Retina (tissue), 1 donor: Measurements from ENCODE around the gene CDX2.
"Not testable (repeated sequence)": the region's sequence is repeated elsewhere in the genome, so short reads cannot be mapped to it uniquely, and the experiment has no call there.

ENCODE experiments used
- DNase-seq: peaks from one replicate; pipeline ENCODE4 v3.0.0-alpha.2; 2016

CDX2 gene

DNA sequence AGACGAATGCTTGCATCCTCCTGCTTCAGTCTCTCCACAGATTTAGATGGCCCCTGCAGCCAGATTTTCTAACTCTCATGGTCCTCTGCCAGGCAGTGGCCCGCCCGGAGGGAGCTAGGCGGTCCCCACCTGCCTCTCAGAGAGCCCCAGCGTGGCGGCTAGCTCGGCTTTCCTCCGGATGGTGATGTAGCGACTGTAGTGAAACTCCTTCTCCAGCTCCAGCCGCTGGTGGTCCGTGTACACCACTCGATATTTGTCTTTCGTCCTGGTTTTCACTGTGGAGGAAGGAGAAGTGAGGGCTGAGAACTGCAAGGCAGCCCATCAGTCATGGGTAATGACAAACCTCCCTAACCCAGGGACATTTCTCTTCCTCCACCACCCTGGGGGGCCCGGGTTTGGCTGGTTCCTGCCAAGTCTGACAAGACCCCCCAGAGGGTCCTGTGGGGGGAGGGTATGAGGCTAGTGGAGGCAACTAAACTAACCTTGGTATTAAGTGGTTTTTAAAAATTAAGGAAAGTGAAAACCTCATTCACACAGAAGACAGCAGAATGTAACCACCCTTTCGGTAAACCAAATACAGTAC is 4.3 kb downstream of the CDX2 start:
- DNase-seq = no peak

- DNase-seq = not testable (repeated sequence)
These were observed 4.9 kb downstream of the CDX2 start for GRCh38 chr13:27964206-27964605.

GRCh38 chr13:27963491-27963890 is 5.6 kb downstream of the CDX2 start:
- DNase-seq = no peak

GRCh38 chr13:27962982-27963381 is 6.1 kb downstream of the CDX2 start:
- DNase-seq = no peak

DNA sequence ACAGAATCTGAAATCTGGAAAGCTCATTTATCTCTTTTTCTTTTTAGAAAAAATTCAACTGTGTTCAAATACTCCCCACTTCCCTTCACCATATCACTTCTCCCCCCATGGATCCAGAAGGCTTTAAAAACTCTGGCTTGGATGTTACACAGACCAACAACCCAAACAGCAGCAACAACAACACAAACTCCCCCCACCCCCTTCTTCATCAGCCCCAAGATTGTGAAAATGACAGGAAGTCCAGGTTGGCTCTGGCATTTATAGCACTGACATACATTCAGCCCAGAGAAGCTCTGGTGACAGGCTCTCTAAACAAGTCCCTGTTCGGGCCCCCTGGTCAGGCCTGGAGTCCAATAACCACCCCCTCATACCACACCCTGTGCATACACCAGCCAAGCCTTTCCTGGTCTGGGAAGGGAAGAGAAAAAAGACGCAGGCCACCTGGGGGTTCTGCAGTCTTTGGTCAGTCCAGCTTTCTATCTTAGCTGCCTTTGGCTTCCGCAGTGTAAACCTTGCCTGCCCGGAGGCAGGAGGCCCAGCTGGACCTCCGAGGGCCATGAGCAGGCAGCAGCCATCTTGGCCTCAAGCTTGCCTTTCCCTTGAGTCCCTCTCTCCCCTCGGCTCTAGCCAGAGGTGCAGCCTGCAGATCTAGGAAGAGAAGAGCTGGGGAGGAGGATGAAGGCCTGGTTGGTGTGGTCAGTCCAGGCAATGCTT is 6.8 kb downstream of the CDX2 start:
- DNase-seq = peak; percentile 46

DNA sequence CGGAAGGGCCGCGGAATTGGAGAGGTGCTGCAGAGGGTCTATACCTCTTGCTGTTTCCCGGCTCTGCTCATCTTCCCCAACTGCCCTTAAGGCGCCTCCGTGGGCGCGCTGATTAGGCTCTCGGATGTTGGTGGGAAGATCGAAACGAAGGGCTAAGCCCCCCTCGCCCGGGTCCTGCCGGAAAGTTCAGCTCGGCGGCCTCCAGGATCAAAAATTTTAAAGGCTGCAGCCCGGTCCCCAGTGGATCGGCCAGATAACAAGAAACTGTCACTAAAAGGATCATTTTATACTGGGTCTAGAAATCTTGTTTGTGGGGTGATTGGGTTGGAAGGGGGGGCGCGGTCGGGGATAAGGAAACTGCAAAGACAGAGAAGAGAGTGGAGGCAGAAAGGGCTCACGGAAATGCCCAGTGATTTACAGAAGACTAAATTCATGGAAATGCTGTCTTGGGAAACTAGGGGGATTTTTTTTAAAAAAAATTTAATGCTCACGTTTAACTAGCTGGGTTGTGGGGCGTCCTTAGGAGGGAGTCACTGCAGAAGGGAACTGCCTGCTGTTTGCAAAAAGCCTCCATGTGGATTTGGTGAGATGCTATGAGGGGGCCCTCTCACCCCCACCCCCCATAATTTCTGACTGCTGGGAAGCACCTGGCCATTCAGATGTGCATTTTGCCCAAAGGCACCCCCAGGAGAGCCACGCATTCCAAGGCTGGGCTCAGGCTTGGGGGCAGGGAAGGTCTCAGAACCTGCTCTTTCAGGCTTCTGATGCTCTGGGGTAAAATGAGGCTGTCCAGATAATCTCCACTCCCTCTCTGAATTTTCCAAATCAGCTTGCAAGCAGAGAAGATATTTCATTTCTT is 7.7 kb downstream of the CDX2 start:
- DNase-seq = peak; percentile 48

- peak; percentile 85 for DNase-seq
These were observed 8.5 kb downstream of the CDX2 start for GRCh38 chr13:27960362-27961226.

GRCh38 chr13:27959976-27960361 is 9.1 kb downstream of the CDX2 start:
- DNase-seq = no peak

- DNase-seq = no peak
These were observed 12.4 kb downstream of the CDX2 start for GRCh38 chr13:27956576-27957300.

DNA sequence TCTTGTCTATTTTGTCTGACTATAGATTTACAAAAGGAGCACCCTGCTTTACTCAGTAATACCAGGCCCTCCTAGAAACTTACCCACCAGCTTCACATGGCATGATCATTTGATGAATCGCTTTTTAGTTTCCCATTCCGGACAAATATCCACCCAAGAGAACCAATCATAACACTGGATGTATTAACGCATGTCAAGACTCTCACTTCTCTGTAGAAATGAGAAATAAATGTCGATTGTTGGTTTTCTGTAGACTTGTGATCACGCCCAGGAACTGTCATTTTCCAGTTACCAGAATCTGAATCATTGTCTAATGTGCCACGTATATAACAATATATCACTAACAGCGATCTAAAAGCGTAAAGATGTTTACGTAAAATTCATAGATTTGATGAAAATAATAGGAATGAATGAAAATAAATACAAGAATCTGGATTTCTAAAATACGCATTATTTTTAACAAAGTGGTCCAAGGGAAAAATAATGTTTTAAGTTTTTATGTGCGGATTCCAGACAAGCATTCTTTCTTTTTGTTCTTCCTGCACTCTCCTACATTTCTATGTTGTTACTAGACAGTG is 14.0 kb downstream of the CDX2 start:
- no peak for DNase-seq

DNA sequence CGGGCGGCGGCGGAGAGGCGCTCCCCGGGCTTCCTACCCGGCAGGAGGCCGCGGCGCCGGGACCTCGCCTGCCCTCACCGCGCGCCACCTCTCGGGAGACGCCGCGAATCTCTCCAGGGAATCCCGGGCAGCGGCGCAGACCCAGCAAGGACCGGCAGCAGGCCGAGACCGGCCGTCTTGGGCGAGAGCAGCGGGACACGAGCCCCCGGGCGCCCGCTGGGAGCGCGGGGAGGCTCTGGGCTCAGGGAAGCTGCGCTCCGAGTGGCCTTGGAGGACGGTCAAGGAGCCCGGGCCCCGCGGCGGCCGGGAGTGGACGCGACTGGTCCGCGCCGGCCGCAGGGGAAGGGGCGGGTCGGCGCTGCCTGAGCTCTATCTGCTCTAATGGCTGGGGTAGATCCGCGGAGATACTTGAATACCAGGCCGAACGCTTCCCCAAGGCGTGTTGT is 14.7 kb downstream of the CDX2 start:
- no peak for DNase-seq

DNA sequence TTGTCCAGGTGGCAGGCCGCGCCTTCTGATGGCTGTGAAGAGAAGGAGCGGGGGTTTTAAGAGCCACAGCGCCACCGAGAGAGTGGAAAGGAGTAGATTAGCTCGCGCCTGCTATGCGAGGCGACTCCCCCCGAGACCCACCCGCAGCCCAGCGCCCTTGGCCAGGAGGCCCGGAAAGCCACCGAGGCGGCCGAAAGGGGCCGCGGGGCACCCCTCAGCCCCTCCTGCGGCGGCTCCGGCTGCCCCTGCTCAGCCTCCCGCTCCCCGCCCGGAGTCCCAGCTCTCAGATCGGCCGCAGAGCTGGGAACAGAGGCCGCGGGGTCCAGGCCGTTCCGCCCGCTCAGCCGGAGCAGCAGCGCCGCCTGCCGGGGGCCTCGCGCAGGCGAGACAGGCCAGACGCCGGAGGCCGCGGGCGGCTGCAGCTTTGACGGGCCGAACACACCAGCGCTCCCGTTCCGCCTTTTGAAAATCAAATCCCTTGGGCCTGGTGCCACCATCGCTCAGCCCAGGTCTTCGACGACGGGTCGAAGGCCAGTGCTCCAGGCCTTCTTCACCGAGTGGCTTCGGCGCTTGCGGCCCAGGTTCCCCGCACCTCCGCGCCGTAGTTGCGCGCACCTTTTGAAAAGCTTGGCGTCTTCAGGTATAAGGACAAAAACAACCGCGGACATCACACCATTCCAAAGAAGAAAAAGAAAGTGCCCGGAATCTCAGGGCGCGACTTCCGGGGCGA is 15.3 kb downstream of the CDX2 start:
- DNase-seq = peak; percentile 95

DNA sequence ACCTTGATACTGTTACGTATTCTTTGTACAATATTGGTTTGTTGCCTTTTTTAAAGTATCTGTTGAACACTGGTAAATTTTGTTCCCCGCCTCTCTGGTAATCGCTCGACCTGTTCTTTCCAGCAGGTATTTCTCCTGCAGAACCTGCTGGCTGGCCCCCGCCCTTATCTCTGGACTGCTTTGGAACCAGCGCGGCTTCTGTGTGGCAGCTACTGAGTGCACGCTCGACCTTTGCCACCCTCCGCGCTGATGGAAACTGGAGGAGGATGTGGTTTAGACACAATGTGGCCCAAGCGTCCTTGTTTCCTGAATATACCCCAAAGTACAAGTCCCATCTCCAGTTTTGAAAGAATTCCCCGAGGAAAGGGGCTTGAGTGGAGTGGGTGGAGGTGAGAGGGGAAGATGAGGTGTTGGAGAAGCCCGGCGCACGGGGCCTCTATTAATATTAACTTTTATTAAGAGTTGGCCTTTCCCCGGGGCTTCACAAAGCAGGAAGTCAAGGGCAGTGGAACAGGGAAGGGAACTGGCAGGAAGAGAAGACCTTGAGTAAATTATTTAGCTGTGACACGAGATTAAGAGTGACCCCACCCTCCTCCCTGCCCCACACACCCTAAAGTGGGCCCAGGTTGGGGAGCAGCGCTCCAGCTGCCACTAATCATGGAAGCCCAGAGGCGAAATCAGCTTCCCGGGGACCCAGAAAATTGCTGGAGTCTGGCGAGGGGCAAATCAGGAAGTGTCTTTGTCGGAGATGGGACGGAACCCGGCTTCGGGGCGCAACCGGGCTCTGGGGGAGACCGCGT is 16.0 kb downstream of the CDX2 start:
- no peak for DNase-seq

- no peak for DNase-seq
These were observed 26.1 kb downstream of the CDX2 start for GRCh38 chr13:27942972-27943371.

DNA sequence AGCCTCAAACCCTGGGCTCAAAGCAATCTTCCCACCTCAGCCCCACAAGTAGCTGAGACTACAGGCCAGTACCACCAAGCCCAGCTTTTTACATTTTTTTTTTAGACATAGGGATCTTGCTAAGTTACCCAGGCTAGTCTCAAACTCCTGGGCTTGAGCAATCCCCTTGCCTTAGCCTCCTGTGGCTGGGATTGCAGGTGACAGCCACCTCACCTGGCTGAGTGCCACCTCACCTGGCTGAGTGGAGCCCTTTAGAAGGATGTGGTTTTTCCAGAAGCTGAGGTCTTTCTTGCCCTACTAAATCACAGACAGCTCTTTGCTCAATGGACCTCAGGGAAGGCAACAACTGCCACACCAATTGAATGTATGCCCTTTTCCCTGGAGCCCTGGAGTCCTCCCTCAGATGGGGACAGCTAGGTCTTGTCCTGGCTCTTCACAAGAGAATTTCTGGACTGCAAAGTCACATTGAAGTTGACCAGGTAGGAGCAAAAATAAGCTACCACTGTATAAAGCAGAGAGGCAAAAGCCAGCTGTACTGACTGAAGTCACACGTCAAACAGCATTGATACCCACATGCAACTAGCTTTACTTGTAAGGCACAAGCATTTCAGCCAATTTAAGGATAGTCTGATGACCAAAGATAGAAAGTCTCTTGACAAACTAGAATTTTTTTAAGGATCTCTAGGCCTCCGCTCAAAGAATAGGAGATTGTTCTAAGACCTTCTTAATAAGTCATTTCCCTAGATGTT is 35.4 kb downstream of the CDX2 start:
- DNase-seq = no peak

GRCh38 chr13:27933118-27933517 is 36.0 kb downstream of the CDX2 start:
- no peak for DNase-seq

- no peak for DNase-seq
These were observed 39.2 kb downstream of the CDX2 start for GRCh38 chr13:27929868-27930267.

DNA sequence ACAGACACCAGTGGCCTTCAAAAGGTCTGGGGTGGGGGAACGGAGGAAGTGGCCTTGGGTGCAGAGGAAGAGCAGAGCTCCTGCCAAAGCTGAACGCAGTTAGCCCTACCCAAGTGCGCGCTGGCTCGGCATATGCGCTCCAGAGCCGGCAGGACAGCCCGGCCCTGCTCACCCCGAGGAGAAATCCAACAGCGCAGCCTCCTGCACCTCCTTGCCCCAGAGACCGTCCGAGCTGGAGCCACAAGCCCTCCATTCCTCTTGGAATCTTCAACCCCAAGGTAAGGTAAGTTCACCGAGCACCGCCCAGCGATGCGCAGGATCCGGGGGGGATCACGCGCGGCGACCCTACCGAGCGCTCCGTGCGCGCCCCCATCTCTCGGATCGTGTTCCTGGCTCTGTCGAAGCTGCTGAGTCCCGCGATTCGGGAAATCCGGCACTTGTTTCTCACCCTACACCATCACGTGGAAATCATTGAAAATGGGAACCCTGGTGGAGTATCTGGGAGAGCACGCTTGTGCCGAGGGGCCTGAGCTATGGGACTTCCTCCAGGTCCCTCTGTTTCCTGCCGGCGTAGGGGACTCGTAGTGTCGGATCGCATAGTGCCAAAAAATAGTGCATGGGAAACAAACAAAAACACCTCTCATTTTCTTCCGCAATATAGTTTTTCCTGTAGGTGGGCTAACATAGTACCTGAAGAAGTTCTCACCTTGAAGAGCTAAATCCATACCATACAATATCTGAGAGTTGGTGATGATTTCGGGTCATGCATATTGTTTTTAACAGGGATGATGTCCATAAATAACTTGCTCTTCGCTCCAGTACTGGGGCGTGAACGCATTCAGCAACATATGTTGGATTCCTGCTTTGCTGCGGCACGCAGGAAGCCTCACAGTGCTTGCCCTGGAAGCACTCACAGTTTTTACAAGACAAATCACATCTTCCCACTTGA is 40.0 kb downstream of the CDX2 start:
- peak; percentile 37 for DNase-seq
